ENCODE measurements around the gene RET.

Gene RET

DNA sequence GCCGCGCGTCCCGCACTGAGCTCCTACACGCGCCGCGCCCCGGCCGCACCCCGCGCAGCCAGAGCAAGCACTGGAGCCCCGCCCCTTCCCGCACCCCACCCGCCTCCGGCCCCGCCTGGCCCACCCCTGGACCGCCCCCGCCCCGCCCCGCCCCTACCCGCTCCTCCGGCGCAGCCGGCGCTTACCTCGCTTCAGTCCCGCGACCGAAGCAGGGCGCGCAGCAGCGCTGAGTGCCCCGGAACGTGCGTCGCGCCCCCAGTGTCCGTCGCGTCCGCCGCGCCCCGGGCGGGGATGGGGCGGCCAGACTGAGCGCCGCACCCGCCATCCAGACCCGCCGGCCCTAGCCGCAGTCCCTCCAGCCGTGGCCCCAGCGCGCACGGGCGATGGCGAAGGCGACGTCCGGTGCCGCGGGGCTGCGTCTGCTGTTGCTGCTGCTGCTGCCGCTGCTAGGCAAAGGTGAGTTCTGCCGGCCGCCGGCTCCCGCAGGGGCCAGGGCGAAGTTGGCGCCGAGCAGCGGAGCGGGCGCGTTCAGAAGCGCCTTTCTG lies at the start of gene RET:
Gene RET (plus strand): TSS at position 194 of the 545 bp plus-strand sequence. CDS start 190 bp downstream, at position 384.
- DNase-seq (ENCODE audit: low spot score in 2 of 2) = peak; percentile 33 to 82
- peaks cover 6% of the 10 kb centered on the region for H3K27me3 ChIP-seq (ENCODE audit: low read depth)
- peak within 1 kb of the TSS; percentile 43 for H3K4me3 ChIP-seq
- H3K4me1 ChIP-seq = peaks cover 3% of the 10 kb centered on the region
- H3K36me3 ChIP-seq (replicated peaks) = no peaks in the 10 kb centered on the region
- H3K9me3 ChIP-seq = no peaks in the 10 kb centered on the region
- in situ Hi-C loops (cut with MboI; ENCODE audit: low sequenced_read_pairs) = no loop called here

DNA sequence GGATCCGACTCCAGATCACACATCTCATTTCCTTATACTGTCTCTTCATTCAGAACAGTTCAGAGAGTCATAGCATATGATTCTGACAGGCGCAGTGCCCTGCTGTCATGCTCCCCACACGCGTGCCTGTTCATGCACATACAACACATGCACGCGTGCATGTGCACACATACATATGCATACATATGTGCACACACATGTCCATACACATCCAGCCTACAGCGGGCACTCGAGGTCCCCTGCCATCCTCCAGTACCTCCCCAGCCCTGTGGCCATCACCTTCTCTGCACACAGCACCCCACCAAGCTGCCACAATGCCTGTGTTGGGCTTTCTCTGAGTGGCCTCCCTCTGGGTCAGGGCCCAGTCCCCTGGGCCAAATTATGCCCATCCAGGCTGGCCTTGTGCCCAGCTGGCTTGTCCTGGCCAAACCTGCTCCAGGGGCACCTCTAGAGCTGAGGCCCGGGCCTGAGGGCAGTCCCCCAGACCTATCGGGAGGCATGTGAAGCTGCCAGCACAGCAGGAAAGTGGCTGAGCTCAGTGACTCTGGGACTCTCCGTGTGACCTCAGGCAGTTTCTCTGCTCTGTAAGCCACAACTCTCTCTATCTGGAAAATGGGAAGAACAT lies 49.4 kb upstream of the RET start:
- in situ Hi-C loops (cut with MboI; ENCODE audit: low sequenced_read_pairs) = no loop called here
- H3K9me3 ChIP-seq = no peaks in the 10 kb centered on the region
- no peaks in the 10 kb centered on the region for H3K27me3 ChIP-seq (ENCODE audit: low read depth)
- H3K4me1 ChIP-seq = no peaks in the 10 kb centered on the region
- DNase-seq (ENCODE audit: low spot score in 2 of 2) = no peak
- H3K4me3 ChIP-seq = no peak overlapping the region
- H3K36me3 ChIP-seq (replicated peaks) = no peaks in the 10 kb centered on the region

DNA sequence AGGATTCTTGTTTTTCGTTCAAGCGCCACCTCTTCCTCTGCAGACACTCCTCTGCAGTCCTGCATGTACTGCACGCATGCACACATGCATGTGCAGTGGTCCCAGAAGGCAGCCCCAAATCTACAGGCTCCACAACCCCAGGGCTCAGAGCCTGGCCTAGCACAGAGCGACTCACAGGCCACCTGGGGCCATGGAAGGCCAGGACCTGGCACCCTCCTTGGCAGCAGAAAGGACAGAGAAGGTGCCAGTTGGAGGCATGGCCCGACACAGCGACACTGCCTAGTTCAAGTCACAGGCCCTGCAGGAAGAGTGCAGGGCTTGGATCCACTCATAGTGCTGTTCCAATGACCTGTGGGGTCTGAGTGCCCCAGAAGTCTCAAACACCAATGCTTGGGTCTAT lies 48.7 kb upstream of the RET start:
- H3K9me3 ChIP-seq = no peaks in the 10 kb centered on the region; the same call in 1 of the 2 replicates
- H3K4me1 ChIP-seq = no peaks in the 10 kb centered on the region
- no peak overlapping the region for H3K4me3 ChIP-seq
- no peaks in the 10 kb centered on the region for H3K27me3 ChIP-seq (ENCODE audit: low read depth)
- in situ Hi-C loops (cut with MboI; ENCODE audit: low sequenced_read_pairs) = no loop called here
- no peaks in the 10 kb centered on the region for H3K36me3 ChIP-seq (replicated peaks)
- no peak for DNase-seq (ENCODE audit: low spot score in 2 of 2)

DNA sequence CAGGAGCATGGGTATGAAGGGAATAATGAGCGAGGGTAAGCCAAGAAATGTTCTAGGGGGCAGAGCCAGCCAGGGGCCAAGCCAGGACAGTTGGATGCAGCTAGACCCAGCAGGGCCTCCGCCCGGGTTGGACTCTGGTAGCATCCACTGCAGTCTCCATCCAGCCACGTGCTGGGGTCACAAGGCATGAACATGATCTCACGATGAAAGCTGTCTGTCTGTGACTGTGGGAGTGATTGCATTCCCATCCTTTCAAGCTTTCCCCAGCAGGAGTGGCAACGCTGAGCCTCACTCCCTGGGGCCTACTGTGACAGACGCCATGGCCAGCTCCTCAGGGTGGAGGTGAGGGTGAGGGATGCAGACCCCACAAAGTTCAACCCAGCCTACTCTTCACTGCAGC lies 47.8 kb upstream of the RET start:
- Histone ChIP-seq H3K4me1 (no peaks in the 10 kb centered on the region), H3K4me3 (no peak overlapping the region), H3K27me3 (ENCODE audit: low read depth) (no peaks in the 10 kb centered on the region), H3K9me3 (peaks cover 2% of the 10 kb centered on the region; the same call in 1 of the 2 replicates), H3K36me3 (replicated peaks) (no peaks in the 10 kb centered on the region)
- in situ Hi-C loops (cut with MboI; ENCODE audit: low sequenced_read_pairs) = no loop called here
- no peak for DNase-seq (ENCODE audit: low spot score in 2 of 2)

DNA sequence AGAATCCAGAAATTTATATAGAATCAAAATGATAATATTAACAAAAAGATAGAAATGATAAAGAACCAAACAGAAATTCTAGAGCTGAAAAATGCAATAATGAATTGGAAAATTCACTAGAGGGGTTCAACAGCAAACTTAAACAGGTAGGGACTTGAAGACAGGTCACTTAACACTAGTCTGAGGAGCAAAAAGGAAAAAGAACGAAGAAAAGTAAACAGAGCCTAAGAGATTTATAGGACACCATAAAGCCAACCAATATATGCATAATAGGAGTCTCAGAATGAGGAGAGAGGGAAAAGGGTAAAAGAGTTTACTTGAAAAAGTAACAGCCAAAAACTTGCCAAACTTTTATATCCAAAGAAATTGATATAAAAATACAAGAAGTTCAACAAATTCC lies 44.3 kb upstream of the RET start:
- in situ Hi-C loops (cut with MboI; ENCODE audit: low sequenced_read_pairs) = no loop called here
- no peak for DNase-seq (ENCODE audit: low spot score in 2 of 2)
- H3K4me1 ChIP-seq = no peaks in the 10 kb centered on the region
- H3K9me3 ChIP-seq = peaks cover 2% of the 10 kb centered on the region; the same call in 1 of the 2 replicates
- no peaks in the 10 kb centered on the region for H3K36me3 ChIP-seq (replicated peaks)
- no peak overlapping the region for H3K4me3 ChIP-seq
- H3K27me3 ChIP-seq (ENCODE audit: low read depth) = no peaks in the 10 kb centered on the region

DNA sequence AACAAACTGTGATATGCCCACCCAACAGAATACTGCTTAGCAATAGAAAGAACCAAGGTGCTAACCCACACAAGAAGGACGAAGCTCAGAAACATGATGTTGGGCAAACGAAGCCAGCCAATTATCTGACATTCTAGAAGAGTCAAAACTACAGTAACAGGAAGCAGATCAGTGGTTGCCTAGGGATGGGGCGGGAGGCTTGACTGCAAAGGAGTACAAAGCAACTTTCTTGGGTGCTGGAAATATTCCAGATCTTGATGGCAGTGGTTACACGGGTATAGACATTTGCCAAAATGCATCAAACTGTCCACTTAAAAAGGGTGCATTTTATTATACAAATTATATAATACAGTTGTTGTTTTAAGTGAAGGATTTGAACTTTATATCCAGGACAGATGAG lies 41.1 kb upstream of the RET start:
- Histone ChIP-seq H3K36me3 (replicated peaks) (no peaks in the 10 kb centered on the region), H3K4me3 (no peak overlapping the region), H3K4me1 (no peaks in the 10 kb centered on the region), H3K27me3 (ENCODE audit: low read depth) (no peaks in the 10 kb centered on the region), H3K9me3 (peaks cover 2% of the 10 kb centered on the region; the same call in 1 of the 2 replicates)
- DNase-seq (ENCODE audit: low spot score in 2 of 2) = no peak
- in situ Hi-C loops (cut with MboI; ENCODE audit: low sequenced_read_pairs) = no loop called here

DNA sequence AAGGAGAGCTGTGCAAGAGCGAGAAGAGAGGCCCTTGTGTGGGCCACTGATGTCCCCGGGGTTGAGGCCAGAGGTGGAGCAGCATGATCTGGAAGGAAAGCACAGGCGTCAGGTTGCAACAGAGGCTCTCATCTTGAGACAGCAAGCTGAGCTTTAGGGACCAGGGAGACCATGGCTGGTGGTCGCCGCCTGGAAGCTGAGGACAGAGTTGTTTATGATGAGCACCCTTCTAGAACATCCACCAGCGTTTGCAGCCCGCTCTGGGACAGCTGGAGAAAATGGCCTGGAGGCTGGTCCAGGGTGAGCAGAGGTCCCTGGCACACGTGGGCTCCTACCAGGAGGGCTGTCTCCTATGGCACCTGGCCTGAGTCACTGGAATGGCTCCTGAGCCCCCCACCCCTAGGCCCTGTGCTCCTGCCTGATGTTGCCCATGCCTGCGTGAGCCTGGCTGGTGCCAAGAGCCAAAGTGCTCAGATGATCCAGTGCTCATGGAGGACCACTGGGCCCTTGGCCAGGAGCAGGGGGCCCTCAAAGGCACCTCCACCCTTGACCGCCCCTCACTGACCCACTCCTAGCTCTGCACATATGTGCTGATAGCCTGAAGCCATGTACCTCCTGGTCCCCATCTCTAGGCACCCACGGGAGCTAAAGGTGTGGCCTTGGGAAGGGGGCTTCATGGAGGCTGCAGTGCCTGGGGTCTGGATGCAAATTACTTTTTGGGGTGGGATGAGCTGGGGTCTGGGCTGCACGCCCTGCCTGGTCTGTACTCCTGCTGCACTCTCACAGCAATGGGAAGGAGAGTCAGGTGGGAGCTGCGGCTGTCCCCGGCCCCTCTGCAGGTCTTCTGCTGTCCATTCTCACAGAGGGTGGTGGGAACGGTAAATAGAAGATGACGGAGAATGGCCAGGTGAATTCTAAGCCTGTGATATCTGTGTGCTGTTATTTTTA lies 40.1 kb upstream of the RET start:
- no peak for DNase-seq (ENCODE audit: low spot score in 2 of 2)
- H3K36me3 ChIP-seq (replicated peaks) = no peaks in the 10 kb centered on the region
- H3K27me3 ChIP-seq (ENCODE audit: low read depth) = no peaks in the 10 kb centered on the region
- H3K4me3 ChIP-seq = no peak overlapping the region
- H3K9me3 ChIP-seq = peaks cover 2% of the 10 kb centered on the region; the same call in 1 of the 2 replicates
- in situ Hi-C loops (cut with MboI; ENCODE audit: low sequenced_read_pairs) = no loop called here
- H3K4me1 ChIP-seq = no peaks in the 10 kb centered on the region

DNA sequence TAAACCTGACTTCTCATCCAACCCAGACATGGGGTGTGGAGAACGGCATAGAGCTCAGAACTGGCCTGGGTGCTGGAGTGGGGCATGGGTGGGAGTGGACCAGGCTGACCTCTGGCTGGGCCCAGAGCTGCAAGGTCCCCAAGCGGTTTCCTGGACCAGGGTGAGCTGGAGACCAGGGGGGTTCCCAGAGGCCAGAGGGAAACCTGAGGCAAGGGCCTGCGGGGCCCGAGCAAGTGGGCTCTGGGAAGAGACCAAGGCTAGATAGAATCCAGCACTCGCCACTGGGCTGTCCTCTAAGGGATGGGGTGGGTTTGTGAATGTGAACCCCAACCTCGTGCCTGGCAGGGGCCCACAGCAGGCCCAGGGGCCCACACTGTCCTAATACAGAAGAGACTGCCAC lies 39.4 kb upstream of the RET start:
- DNase-seq (ENCODE audit: low spot score in 2 of 2) = no peak
- no peaks in the 10 kb centered on the region for H3K36me3 ChIP-seq (replicated peaks)
- no peak overlapping the region for H3K4me3 ChIP-seq
- in situ Hi-C loops (cut with MboI; ENCODE audit: low sequenced_read_pairs) = no loop called here
- no peaks in the 10 kb centered on the region for H3K4me1 ChIP-seq
- no peaks in the 10 kb centered on the region for H3K27me3 ChIP-seq (ENCODE audit: low read depth)
- H3K9me3 ChIP-seq = peaks cover 2% of the 10 kb centered on the region; the same call in 1 of the 2 replicates

DNA sequence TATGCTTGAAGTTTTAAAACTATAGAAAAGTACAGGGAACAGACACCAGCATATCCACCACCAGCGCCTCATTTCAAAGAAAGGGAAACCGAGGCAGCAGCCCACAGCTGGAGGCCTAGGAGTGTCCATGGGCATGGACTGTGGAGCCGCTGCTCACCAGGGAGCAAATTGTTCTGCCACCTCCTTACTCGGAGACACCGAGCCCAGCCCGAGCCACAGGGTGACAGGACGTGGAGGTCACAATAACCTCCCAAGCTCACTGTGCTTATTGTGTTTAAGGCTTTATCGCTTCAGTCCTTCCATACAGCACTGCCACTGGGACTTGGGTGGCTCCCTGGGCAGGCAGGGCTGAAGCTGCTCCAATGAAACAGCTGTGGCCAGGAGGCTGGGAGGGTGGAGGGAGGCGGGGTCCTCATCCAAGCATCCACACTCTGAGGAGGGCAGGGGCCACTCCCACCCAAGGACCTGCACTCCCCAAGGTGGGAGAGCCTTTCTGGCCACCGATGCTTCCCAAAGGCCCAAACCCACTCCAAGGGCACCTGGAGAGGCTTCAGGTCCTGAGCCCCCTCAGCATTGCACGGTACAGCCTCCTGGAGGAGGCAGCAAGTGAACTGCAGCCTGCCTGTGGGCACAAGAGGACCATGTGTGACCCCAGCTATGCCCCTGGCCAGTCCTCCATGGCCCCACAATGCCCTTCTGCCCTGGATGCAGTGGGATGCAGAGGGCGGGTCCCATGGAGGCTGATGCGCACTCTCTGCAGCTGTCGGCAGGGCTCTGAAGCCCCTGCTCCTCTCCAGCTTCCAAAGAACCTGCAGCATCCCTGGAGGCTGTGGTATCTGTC lies 38.7 kb upstream of the RET start:
- Histone ChIP-seq H3K9me3 (peaks cover 2% of the 10 kb centered on the region; the same call in 1 of the 2 replicates), H3K27me3 (ENCODE audit: low read depth) (no peaks in the 10 kb centered on the region), H3K4me1 (no peaks in the 10 kb centered on the region), H3K36me3 (replicated peaks) (no peaks in the 10 kb centered on the region), H3K4me3 (no peak overlapping the region)
- in situ Hi-C loops (cut with MboI; ENCODE audit: low sequenced_read_pairs) = no loop called here
- no peak for DNase-seq (ENCODE audit: low spot score in 2 of 2)

DNA sequence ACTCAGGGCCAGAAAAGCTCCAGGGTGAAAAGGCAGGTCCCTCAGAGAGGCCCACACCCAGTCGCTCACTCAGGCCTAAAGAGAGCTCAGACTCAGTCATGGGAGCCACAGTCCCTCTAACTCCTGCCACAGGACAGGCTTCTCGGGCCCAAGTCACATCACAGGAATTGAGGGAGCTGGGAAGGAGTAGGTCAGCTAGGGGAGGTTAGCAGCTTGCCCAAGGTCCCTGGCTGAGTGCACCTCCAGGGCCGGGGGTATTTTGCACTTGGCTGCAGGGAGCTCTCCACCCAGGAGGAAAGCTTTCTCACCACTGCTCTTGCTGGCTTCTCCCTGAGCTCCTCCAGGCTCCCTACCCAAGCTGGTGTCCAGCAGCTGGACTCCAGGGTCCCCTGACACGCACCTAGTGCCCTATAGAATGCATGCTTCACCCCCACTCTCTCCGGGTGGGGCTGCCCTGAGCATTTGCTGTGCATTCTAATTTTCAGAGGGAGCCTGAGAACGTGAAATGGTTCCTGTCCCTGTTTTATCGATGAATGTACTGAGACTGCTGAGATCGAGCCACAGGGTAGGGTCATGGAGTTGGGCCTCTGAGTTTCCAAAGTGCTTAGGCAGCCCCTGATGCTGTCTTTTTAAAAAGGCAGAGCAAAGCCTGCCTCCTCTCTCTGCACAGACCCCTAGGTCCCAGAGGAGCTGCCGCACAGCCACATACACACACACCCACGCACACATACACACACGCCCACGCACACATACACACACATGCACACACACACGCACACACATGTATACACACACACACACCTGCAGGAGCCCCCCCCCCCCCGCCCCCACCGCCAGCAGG lies 37.9 kb upstream of the RET start:
- Histone ChIP-seq H3K4me1 (no peaks in the 10 kb centered on the region), H3K4me3 (no peak overlapping the region), H3K36me3 (replicated peaks) (no peaks in the 10 kb centered on the region), H3K27me3 (ENCODE audit: low read depth) (no peaks in the 10 kb centered on the region), H3K9me3 (no peaks in the 10 kb centered on the region)
- in situ Hi-C loops (cut with MboI; ENCODE audit: low sequenced_read_pairs) = no loop called here
- DNase-seq (ENCODE audit: low spot score in 2 of 2) = no peak

DNA sequence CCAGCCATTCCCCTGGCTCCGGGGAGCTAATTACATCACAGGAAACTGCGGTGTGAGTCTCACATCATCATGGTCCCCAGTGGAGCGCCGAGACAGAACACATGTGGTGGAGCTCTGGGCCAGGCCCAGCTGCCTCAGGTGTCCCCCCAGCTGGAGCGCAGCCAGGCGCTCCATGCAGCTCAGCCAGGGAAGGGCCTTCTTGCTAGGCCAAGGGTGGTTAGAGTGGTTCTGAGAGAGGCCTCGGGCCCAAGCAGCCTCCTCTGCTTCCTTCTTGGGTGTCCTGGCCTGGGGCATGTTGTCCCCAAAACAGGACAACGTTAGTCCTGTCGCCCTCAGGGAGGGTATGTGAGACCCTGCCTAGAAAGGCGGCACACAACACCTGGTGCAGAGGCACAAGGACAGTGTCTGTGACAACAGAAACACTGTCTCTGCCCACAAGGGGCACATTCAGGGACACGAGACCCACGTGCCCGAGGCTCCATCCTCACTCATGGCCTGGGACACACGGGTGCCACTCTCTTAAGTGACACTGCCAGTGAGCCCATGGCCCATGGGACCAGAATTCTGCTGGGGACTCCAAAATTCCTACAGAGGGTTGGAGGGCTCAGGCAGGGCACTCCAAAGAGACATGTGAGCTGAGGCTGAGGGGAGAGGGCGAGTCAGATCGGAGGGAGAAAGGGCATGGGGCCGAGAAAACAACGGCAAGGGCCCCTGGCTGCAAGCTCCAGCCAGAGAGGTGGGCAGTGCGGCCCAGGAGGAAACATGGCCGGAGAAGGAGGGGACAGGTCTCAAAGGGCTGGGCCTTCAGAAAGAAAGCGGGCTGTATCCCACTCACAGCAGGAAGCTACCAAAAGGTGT lies 37.0 kb upstream of the RET start:
- no peaks in the 10 kb centered on the region for H3K27me3 ChIP-seq (ENCODE audit: low read depth)
- in situ Hi-C loops (cut with MboI; ENCODE audit: low sequenced_read_pairs) = no loop called here
- no peak overlapping the region for H3K4me3 ChIP-seq
- no peaks in the 10 kb centered on the region for H3K9me3 ChIP-seq
- DNase-seq (ENCODE audit: low spot score in 2 of 2) = no peak
- H3K4me1 ChIP-seq = no peaks in the 10 kb centered on the region
- no peaks in the 10 kb centered on the region for H3K36me3 ChIP-seq (replicated peaks)

All from HAP-1 (cell line).